NOMO-1 treated with dmso at 0.1 percent for 144 hours (cell line): ENCODE data around the gene SMIM1.
"Not testable (repeated sequence)": the region's sequence is repeated elsewhere in the genome, so short reads cannot be mapped to it uniquely, and the experiment has no call there.

Experiments used
- DNase-seq: peaks from one replicate; lab custom pipeline; 2025; ENCODE audit not compliant: unreplicated experiment; lab: John Stamatoyannopoulos, UW

The SMIM1 gene

GRCh38 chr1:3789421-3790300, 17.1 kb downstream of the SMIM1 start:
- DNase-seq = no peak

- no peak for DNase-seq
Observed at GRCh38 chr1:3790500-3790923, 18.0 kb downstream of the SMIM1 start.

GRCh38 chr1:3790952-3791351, 18.4 kb downstream of the SMIM1 start:
- no peak for DNase-seq

- DNase-seq = no peak
Observed at GRCh38 chr1:3795453-3796214, 23.1 kb downstream of the SMIM1 start.

GRCh38 chr1:3796215-3797061, 23.9 kb downstream of the SMIM1 start, which contains the start of gene LRRC47:
Gene LRRC47 (minus strand): TSS chr1:3796498. CDS start chr1:3796476, 22 bp downstream.
- DNase-seq = peak; percentile 85

GRCh38 chr1:3799976-3800685, 27.6 kb downstream of the SMIM1 start:
- no peak for DNase-seq

GRCh38 chr1:3800795-3801194, 28.2 kb downstream of the SMIM1 start:
- DNase-seq = not testable (repeated sequence)

GRCh38 chr1:3803905-3804626, 31.5 kb downstream of the SMIM1 start:
- no peak for DNase-seq

- not testable (repeated sequence) for DNase-seq
Observed at GRCh38 chr1:3804627-3804944, 32.0 kb downstream of the SMIM1 start.

GRCh38 chr1:3805038-3805437, 32.5 kb downstream of the SMIM1 start:
- no peak for DNase-seq

- DNase-seq = no peak
Observed at GRCh38 chr1:3807769-3808168, 35.2 kb downstream of the SMIM1 start.

- DNase-seq = no peak
Observed at GRCh38 chr1:3809680-3810079, 37.1 kb downstream of the SMIM1 start.

GRCh38 chr1:3810149-3810761, 37.7 kb downstream of the SMIM1 start:
- DNase-seq = not testable (repeated sequence)

GRCh38 chr1:3811595-3811911, 39.0 kb downstream of the SMIM1 start:
- no peak for DNase-seq

- DNase-seq = no peak
Observed at GRCh38 chr1:3814065-3814464, 41.5 kb downstream of the SMIM1 start.

- no peak for DNase-seq
Observed at GRCh38 chr1:3814771-3815561, 42.4 kb downstream of the SMIM1 start.

- DNase-seq = no peak
Observed at GRCh38 chr1:3816331-3817137, 44.0 kb downstream of the SMIM1 start.

- no peak for DNase-seq
Observed at GRCh38 chr1:3817138-3817740, 44.7 kb downstream of the SMIM1 start.
